ENCODE results near the gene NR3C1. TPM values are rescaled to one million over a fixed set of nuclear protein-coding genes. Genes with fewer than 3 reads are reported as not detected.
A peak's percentile ranks its signal among the peaks of the same experiment; 100 is the strongest.

The NR3C1 gene
- total and polyA plus RNA-seq, 2 of the 13 experiments (the other 11 are each of a cell fraction or from before 2014, with no cell fraction given): 10.0 to 24.3 TPM

DNA sequence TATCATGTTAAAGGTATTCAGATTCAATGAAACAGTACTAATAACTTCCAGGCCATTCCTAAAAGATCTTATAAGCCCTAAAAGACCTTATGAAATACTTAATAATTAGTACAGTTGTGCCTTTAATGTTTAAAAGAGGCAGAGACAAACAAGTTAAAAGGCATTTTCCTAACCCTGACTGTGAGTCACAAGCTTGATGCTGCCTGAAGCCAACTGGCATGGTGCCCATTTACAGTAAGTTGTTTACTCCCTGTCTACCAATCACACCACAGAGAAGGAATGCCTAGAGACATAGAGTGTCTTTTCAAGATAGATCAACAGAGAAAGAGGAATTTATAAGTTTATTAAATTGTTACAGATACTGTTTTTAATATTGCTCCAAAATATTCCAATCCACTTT is 47.8 kb downstream of the NR3C1 start:
- POLR2A ChIA-PET: no interaction called here
- FAIRE-seq: no peak
- no TSS peak for BruUV-seq (replicated peaks)
- TF ChIP-seq ZNF30 (CRISPR knock-in tag; IDR thresholded peaks at IDR 0.05) (no peak), ZNF567 (CRISPR knock-in tag; IDR thresholded peaks at IDR 0.05; ENCODE audit: borderline replicate concordance) (no peak), FOXP1 (IDR thresholded peaks at IDR 0.05) (no peak), FOXP1 (CRISPR knock-in tag; IDR thresholded peaks at IDR 0.05) (peak; percentile 48), FOXJ3 (CRISPR knock-in tag; IDR thresholded peaks at IDR 0.05; ENCODE audit: borderline replicate concordance) (no peak), ZNF605 (CRISPR knock-in tag; IDR thresholded peaks at IDR 0.05) (no peak), MIER2 (CRISPR knock-in tag; IDR thresholded peaks at IDR 0.05) (no peak), HOXA3 (CRISPR knock-in tag; IDR thresholded peaks at IDR 0.05) (no peak), ZFP90 (CRISPR knock-in tag; IDR thresholded peaks at IDR 0.05; ENCODE audit: borderline replicate concordance) (no peak), HDAC2 (CRISPR knock-in tag; IDR thresholded peaks at IDR 0.05) (no peak), ZNF18 (CRISPR knock-in tag; IDR thresholded peaks at IDR 0.05; ENCODE audit: insufficient replicate concordance) (no peak), ZXDC (CRISPR knock-in tag; IDR thresholded peaks at IDR 0.05) (no peak), MIER3 (CRISPR knock-in tag; IDR thresholded peaks at IDR 0.05; ENCODE audit: borderline replicate concordance) (no peak), ETV6 (CRISPR knock-in tag; conservative IDR thresholded peaks at IDR 0.05) (no peak)
- TF ChIP-seq, protein P1, sequence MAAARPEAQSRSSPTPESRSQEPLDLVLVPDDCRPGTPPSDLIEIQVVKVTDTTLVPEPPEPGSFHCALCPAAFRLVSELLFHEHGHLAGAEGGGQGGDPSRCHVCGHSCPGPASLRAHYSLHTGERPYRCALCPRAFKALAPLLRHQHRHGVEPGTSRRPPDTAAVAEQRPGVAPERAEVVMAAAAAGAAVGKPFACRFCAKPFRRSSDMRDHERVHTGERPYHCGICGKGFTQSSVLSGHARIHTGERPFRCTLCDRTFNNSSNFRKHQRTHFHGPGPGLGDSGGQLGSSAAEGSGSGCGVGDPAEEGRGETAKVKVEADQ (CRISPR knock-in tag; IDR thresholded peaks at IDR 0.05; ENCODE audit: borderline replicate concordance): no peak
- TF ChIP-seq, protein P2, sequence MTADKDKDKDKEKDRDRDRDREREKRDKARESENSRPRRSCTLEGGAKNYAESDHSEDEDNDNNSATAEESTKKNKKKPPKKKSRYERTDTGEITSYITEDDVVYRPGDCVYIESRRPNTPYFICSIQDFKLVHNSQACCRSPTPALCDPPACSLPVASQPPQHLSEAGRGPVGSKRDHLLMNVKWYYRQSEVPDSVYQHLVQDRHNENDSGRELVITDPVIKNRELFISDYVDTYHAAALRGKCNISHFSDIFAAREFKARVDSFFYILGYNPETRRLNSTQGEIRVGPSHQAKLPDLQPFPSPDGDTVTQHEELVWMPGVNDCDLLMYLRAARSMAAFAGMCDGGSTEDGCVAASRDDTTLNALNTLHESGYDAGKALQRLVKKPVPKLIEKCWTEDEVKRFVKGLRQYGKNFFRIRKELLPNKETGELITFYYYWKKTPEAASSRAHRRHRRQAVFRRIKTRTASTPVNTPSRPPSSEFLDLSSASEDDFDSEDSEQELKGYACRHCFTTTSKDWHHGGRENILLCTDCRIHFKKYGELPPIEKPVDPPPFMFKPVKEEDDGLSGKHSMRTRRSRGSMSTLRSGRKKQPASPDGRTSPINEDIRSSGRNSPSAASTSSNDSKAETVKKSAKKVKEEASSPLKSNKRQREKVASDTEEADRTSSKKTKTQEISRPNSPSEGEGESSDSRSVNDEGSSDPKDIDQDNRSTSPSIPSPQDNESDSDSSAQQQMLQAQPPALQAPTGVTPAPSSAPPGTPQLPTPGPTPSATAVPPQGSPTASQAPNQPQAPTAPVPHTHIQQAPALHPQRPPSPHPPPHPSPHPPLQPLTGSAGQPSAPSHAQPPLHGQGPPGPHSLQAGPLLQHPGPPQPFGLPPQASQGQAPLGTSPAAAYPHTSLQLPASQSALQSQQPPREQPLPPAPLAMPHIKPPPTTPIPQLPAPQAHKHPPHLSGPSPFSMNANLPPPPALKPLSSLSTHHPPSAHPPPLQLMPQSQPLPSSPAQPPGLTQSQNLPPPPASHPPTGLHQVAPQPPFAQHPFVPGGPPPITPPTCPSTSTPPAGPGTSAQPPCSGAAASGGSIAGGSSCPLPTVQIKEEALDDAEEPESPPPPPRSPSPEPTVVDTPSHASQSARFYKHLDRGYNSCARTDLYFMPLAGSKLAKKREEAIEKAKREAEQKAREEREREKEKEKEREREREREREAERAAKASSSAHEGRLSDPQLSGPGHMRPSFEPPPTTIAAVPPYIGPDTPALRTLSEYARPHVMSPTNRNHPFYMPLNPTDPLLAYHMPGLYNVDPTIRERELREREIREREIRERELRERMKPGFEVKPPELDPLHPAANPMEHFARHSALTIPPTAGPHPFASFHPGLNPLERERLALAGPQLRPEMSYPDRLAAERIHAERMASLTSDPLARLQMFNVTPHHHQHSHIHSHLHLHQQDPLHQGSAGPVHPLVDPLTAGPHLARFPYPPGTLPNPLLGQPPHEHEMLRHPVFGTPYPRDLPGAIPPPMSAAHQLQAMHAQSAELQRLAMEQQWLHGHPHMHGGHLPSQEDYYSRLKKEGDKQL (CRISPR knock-in tag; IDR thresholded peaks at IDR 0.05; ENCODE audit: low read depth): no peak

More for the DNA sequence above, 47.8 kb downstream of the NR3C1 start:
- Histone ChIP-seq H4K20me1 (ENCODE audit: insufficient read depth, low read length) (peaks cover 5% of the 10 kb centered on the region; the same call in 1 of the 2 replicates), H3K36me3 (replicated peaks in 1 of 2; ENCODE audit: control insufficient read depth in 1 of 2, insufficient read depth in 2 of 2, low read length in 2 of 2) (no peaks in the 10 kb centered on the region), H3K79me2 (ENCODE audit: insufficient read depth, low read length) (peaks cover 14% of the 10 kb centered on the region), H3K4me2 (ENCODE audit: low read depth, low read length) (no peak overlapping the region), H3K27me3 (ENCODE audit: control insufficient read depth in 1 of 2, insufficient read depth in 2 of 2, low read length in 2 of 2) (no peaks in the 10 kb centered on the region), H3K9ac (ENCODE audit: insufficient read depth, low read depth, low read length) (no peak overlapping the region), H3K4me1 (ENCODE audit: insufficient read depth, low read length) (peaks cover 41% of the 10 kb centered on the region), H2AFZ (ENCODE audit: low read length) (no peak overlapping the region), H3K4me3 (replicated peaks in 1 of 3; ENCODE audit: insufficient read depth in 1 of 3, low read depth in 2 of 3, low read length in 3 of 3) (no peak overlapping the region), H3K9me3 (ENCODE audit: low read length) (no peaks in the 10 kb centered on the region), H3K27ac (ENCODE audit: extremely low read length, insufficient read depth, low read length) (no peak overlapping the region)
- in situ Hi-C loops (cut with HindIII; ENCODE audit: extremely low pct_ligation_motif_present, low pct_unique_long_range_greater_than_20kb) (no loop called here), intact Hi-C loops (cut with micrococcal nuclease; ENCODE audit: unreplicated experiment) (no loop called here)
- peak; percentile 76 for DNase-seq (ENCODE audit: low spot score)
- CTCF ChIA-PET (ENCODE audit: low intra/inter-chr PET ratio, low total read pairs): no interaction called here
- peak; percentile 65; the same call in 2 of the 3 replicates for ATAC-seq

All from HepG2 (cell line).